DMS153 (cell line): Measurements from ENCODE around the gene TBC1D22A.
"Not testable (repeated sequence)": the region's sequence is repeated elsewhere in the genome, so short reads cannot be mapped to it uniquely, and the experiment has no call there.

Experiments used
- DNase-seq: peaks from one replicate; lab custom pipeline; 2025; lab: John Stamatoyannopoulos, UW

TBC1D22A gene

DNA sequence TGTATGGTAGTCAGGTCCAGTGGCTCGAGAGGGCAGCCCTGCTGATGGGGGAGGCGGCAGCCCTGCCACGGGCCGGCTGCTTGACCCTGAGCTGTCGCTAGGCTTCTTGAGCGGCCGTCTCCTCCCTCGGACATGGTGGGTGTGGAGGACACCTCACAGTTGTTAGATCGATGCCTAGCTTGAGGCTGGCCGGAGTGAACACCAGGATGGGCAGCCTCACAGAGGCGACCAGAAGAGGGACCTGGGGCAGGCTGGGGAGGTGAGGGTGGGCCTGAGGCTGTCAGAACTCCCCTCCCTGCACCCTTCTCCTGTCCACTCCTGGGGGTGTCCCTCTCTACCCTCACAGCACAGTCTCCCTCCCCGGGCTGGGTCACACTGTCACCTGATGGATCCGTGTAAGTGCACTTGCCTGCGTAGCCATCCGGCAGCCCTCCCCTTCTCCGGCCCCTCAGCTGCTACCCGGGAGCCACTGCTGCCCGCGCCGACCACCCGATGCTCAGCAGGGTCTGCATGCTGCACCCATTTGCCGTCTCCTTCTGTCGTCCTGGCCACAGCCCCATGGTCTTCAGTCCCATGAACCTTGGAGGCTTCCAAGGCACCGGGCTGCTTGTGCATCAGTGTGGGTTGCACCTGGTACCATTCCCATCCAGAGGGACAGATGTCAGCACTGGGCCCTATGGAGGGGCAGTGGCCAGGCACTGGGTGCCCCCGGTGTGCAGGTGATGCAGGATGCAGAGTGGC is 394.1 kb downstream of the TBC1D22A start:
- DNase-seq = no peak

DNA sequence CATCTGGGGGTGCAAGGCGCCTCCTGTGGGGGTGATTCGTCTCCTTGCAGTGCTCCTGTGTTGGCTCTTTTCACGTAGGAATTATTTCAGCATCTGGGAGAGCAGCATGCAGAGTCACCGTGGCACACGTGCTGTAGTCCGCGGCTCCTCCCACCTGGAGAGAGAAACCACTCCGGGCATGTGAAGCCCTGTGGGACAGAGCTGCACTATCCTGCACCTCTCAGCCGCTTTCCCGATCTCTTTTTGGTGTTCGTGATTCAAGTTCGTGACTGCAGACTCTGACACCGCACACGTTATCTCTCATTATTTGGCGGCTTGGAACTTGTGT is 394.6 kb downstream of the TBC1D22A start:
- DNase-seq = no peak

DNA sequence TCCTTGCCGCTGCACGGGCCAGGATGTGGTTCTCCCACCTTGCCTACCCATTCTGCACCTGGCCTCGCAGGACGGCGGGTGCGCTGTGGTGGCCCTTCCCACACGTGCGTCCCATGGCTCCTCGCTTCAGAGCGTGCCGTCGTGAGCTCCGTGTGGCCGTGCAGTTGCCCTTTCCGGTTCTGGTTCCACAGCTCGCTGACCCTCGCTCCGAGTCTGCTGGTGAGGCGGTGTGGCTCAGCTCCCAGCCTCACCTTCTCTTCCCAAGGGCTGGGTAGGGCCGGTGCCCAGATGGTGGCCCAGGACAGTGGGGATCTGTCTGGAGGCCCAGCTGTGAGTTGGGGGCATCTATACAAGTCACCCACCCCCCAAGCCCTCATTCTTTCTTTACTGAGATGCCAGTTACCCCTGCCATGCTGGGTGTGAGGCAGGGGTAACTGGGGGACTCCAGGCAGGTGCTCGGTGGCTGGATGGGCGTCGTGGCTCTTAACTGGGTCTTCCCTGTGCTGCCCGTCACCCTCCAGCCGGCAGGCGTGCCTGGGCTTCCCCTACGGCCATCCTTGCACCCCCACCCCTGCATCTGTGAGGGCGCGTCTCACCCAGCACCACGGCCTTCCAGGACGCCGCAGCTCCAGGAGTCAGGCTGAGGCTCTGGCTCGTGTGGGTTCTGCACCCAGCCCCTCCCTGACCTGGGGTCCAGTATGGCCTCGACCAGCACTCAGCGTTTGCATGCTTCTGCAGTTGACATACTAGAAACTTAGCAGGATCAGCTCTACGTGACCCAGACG is 395.2 kb downstream of the TBC1D22A start:
- no peak for DNase-seq

DNA sequence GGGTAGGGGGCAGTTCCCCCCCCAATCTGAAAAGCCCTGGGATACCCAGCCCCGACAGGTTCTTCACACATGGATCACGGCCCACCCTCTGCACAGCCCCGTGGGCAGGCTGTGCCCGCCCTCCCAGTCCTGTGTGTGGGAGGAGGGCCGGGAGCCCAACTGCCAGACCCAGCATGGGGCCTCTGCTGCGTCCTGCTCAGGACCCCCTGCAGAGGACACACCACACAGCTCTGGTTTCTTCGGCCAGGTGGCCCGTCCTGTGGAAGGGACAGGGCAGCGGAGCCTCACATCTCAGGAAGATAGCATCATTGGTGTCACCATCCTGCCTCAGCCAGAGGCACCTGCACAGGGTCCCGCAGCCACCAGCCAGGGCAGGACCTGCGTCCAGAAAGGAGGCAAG is 396.0 kb downstream of the TBC1D22A start:
- DNase-seq = no peak

DNA sequence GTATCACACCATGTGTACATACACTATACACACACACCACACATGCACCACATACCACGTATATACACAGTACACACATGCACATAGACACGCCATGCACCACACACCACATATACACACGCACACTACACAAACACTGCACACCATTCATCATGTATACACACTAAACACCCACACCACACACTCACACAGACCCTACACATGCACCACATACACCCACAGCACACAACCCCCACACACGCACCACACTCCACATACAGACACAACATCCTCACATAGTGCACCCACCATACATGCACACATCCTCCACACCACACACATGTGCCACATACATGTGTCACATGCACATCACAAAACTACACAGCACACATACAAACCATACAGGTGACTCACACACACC is 397.1 kb downstream of the TBC1D22A start:
- no peak for DNase-seq

DNA sequence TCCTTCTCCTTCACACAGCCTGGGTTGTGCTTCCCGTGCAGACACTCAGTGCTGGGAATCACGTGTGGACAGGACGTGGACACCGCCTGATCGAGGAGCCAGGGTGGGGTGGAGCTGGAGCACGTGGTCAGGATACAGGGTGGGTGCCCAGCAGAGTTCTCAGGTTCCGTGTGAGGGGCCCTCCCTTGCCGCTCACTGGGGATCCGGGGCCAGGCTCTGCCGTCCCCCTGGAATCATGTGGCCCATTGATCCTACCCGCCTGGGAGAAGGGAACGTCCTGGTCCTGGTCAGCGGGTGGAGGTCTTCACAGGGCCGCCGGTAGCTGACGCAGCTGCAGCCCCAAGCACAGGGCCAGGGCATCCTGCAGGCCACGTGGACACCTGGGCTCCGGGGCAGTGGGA is 397.7 kb downstream of the TBC1D22A start:
- DNase-seq = no peak

DNA sequence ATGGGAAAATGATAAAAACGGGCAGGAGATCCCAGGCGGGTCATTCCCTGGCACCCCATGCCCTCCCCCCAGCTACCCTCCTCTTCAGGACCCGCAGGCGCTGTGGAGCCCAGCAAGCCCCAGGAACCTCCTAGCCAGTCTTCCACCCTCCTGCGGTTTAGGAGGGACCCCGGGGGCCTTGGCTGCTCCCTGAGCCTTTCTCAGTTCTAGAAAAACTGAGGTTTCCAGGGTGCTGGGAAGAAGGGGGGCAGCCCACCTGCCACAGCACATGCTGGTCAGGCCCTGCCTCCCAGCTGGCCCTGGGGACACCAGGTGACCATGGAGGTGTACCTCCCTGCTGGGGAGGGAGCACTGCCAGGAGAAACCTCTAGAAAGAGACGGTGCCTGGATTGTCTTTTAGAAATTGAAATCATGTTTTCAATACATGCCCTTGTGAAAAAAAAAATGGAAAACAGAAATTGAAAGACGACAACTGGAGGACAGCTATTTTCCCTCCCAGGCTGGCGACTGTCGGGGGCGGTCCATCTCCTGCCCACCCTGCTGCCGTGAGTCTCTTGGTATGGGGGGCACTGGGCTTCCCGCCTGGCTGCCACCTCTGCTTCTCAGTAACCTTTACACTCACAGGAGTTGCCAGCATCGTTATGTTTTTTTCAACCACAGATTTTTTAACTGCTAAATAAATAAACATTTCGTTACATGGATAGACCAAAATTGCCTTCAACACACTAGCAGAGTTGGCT is 398.5 kb downstream of the TBC1D22A start:
- no peak for DNase-seq

DNA sequence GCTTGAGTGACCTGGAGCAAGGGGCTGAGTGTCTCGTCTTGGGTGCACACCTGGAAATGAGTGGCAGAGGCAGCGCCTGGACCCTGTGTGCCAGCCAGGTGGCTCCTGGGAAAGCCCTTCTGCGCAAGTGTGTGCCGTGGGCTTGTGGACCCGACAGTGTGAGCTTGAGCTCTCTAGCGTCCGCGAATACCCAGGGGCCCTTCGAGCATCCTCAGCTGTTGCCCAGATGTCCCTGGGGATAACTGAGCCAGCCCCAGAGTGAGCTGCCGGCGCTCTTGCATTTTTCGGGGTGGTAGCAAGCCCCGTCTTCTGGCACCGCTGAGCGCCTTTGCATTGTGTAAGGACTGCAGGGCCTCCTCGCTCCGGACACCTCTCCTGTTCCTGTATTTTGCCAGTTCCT is 399.2 kb downstream of the TBC1D22A start:
- no peak for DNase-seq

DNA sequence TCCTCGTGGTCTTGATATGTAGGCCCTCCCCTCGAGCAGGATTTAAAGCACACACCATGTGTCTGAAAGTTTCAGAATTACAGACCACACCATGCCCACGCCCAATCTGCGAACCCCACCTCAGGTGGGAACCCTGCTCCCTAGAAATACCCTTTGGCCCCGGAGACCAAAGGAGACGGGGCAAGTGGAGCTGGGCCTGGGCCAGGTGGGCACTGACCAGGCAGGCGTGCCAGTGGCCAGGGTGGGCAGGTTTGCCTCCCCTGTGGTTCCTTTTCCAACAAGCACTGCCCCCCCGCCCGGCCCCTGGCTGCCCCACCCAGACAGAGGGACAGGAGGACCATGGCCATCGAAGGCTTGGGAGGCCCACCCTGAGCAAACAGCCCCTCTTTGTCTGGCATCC is 400.4 kb downstream of the TBC1D22A start:
- DNase-seq = no peak

DNA sequence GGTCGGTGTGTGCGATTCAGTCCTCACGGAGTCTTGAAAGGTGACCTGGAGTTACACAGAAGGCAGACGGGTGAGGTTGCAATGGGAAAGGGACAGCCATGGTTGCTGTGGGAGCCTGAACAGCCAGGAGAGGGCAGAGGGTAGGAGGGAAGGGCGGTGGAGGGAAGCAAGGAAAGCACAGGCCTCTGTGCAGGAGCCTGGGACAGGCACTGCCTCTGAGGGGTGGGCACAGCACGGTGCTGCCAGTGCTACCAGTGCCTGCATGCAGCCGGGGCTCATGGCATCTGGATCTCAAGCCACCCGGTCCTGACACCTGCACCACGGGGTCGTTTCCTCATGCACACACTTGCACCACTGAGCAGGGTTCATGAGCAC is 401.0 kb downstream of the TBC1D22A start:
- no peak for DNase-seq

DNA sequence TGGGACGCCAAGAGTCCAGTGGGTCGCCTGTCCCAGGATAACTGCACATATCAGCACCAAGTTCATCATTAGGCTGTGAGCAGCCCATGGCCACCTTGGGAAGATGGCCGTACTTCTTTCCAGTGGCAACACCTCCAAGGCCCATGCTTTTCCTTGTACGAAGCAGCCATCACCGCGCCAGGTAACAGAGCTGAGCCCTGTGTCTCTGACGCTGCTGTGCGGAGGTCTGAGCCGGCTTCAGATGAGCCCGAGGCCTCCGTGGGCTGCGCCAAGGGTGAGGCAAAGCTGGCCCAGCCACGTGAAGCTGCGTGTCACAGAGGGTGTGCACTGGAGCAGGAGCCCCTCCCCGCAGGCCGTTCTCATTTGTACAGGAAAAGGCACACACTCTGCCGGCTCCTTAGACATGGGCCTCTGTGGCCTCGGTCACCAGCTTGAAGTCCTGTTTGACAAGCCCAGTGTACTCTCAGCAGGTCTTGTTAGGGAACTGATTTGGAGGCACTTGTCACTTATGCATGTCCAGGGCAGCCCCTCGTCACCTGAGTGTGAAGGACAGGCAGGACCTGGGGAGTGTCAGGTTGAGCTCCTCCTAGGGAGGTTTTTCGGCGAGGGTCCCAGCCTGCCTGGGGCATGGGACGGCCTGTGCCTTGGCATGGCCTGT is 401.5 kb downstream of the TBC1D22A start:
- no peak for DNase-seq

DNA sequence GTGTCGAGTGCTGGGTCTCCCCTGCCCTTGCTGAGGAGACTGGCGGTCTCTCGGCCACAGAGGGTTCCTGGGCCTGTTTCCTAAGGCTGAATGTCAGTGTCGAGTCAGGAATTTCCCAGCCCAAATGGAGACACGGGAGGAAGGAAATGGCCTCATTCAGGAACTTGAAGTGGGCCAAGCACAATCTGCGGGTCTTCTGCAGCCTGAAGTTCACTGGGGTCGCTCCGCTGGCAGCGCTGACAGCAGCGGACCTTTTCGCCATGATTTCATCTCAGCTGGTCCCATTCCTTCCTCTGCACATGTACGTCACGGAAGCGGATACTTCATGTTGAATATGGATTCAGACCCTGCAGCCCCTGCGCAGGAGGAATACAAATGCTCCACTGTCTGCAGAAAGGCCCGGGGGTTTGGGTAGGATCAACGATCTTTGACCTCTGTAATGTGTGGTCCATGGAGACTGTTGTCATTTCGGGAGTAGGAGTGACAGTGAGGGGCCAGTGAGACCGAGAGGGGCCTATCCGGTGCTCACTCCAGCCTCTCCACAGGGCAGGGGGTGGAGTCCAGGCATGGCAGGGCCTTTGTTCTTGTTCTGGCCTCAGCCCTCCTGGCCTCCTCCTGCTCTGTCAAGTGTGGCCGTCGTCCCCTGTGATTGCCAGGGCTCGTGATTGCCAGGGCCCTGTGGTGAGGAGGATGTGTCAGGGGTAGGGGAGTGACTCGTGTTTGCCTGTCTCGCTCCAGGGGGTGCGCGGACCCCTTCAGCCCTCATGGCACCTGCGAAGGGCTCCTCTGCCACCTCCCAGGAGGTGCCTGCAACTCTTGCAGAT is 402.3 kb downstream of the TBC1D22A start:
- no peak for DNase-seq

DNA sequence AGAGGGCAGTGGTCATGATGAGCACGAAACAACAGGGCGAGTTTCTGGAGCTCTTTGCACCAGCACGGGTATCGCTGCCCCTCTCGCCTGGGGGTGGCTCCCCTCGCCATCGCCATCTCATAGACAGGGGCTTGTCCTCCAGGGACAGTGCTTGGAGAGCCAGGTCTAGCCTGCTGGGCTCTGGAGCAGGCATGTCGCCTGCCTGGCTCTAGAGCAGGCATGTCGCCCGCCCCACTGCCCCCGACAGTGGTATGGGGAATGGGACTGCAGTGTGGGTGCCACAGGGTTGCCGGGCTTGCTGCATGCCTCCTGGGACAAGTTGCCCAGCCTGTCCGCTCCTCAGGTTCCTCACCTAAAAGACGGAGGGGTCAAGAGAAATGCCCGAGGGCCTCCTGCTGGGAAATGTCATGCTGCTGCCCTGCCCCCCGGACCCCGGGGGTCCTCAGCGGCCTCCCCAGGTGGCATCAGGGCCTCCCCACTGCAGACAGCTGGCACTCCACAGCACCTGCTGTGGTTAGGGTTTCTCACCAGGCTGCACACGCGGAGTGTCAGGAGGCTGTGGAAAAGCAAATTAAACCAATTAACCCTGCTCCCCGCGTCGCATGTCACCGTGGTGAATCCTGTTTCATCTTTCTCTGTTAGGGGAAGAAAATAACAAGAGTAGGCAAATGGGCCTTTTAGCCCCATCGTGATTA is 403.0 kb downstream of the TBC1D22A start:
- DNase-seq = no peak

DNA sequence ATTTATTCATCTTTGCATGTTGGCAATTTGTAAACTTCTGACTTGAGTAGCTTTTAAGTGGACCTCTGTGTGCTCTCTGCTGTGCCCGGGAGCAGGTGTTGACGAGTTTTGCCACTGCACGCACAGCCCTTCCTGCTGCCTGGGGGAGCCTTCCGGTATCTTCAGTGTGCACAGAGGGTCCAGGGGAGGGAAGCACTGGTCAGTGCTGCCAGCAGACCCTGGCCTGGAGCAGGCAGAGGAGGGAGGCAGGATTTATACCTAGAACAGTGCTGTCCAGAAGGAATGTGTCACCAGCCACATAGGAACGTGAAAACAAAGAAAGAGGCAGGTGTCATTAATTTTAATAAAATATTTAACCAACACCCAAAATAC is 403.6 kb downstream of the TBC1D22A start:
- DNase-seq = no peak

DNA sequence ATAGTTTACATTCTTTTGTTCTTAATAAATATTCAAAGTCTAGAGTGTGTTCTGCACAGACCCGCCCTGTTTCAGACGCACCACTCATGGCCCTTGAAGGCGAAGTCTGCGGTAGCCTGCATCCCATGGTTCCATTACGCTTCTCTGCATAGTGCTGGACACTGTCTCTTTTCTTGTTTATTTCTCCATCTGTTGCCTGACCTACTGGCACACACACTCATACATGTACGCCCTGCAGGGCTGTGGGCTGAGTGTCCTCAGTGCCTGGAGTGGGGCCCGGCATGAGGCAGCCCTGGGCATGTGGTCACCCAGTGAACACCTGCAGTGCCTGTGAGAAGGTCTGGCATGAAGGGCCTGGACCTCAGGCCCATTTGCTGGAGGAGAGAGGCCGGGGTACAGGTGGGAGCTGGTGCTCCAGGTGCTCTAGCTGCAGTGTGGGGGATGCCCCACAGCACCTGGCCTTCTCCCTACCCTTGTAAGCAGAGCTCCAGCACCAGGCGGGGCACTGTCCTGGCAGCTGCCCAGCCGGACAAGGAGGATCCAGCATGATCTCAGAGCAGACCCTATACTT is 404.1 kb downstream of the TBC1D22A start:
- no peak for DNase-seq

DNA sequence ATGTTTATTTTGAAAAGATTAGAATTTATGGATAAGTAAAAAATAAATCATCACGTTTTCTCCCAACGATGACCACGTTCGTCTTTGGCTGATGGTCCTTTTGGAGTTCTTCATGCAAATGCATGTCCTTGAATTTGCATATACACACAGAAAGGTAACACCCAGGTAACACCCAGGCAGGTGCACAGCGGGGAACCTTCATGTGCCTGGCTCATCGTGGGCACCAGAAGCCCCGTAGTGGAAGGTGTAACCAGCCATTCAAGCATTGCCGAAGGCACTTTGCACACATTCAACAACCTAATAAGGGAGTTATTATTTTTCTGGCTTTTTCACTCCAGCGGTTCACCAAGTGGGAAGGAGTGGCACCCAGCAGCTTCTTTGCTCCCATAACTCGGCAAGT is 404.6 kb downstream of the TBC1D22A start:
- DNase-seq = no peak

DNA sequence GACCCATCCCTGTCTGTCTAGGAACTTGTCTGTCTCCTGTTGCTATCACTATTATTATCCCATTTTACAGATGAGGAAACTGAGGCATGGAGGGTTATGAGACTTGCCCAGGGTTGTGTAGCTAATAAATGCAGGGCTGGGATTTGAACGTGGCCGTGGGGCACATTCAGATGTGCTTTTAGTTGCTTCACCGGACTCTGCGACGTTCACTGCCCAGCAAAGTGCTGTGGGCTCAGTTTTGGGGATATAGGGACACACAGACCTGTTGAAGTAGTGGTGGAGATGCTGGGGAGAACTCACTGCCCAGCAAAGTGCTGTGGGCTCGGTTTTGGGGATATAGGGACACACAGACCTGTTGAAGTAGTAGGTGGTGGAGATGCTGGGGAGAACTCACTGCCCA is 405.5 kb downstream of the TBC1D22A start:
- not testable (repeated sequence) for DNase-seq

DNA sequence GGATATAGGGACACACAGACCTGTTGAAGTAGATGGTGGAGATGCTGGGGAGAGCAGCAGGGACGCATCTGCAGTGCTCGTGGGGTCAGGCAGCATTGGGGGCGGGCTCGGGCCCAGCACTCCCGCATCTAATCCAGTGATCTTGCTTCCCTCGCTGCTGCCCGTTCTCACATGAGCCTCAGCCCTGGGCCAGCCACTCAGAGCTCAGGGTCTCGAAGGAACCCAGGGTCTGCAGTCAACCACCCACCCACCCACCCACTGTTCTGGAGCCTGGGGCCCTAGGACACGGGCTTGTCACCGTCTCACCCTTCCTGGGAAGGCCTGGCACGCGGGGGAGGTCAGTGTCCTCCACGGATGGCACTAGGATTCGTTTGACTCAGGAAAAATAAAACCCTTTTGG is 406.0 kb downstream of the TBC1D22A start:
- no peak for DNase-seq

DNA sequence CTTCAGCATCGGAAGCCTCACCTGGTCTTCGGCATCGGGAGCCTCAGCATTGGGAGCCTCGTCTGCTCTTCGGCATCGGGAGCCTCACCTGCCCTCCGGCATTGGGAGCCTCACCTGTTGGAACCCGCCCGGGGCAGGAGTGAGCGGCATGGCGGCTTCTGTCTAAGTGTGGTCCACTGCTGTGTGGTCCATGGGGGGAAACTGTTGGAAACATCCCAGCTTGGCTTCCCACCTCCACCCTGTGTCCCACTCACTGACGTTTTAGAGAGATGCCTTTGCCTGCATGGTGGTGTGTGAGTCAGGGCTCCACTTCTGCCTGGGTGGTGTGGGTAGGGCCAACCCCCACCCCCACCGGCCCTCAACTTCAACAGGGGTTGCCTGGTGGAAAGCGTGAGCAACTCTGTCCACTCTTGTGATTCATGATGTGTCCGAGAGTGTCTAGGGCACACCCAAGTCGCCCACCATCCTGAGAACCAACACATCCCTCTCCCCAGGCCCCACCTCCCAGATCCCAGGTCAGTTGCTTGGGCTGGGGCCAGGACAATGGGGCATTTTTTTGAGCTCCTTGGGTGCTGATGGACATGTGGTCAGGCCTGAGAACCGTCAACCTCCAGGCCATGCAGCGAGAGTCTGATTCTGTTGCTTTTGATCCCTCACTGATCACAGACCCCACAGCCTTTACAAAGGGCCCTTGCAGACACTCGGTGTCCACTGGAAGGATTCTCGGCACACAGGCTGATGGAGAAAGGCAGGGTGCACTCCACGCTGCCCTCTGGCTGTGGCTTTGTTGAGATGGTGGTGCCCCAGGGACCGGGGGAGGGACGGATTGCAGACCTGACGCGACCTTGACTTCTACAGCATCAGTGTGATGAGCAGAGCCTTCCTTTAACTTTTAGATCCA is 406.7 kb downstream of the TBC1D22A start:
- no peak for DNase-seq

DNA sequence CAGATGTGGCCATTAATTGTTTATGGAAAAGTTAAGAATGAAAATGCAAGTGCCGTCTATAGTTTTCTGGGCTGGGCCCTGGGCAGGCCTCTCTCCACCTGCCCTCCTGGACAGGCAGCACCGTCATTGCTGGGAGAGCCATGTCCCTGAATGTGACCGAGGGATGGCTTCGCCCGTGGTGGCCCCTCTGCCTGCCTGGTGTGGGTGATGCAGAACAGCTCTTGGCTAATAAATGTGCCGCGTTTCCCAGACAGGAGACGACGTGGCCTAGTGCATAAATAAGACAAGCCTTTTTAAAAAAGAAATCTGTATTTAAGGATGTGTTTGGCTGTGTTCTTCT is 407.3 kb downstream of the TBC1D22A start:
- no peak for DNase-seq
